Activated B cell treated with CpG ODN at 0.5 μM for 24 hours (primary cell): ENCODE data around the gene FEV. TPM values are rescaled to one million over a fixed set of nuclear protein-coding genes. Genes with fewer than 3 reads are reported as not detected.

Source experiments
- ATAC-seq: fragments of 200-7000 bp; cut with Tn5 transposase; one replicate; pipeline ENCODE4 v1.10.0; 2021; ENCODE audit warnings: low read depth, mild to moderate bottlenecking, moderate library complexity
- CTCF ChIA-PET: fragments of 350-600 bp; sonication (Branson Sonifier 250); formaldehyde crosslinking; loops from one replicate; lab custom pipeline; 2021; ENCODE audit warnings: antibody characterized with exemption; lab: Charles Lee
- POLR2A ChIA-PET: fragments of 350-600 bp; sonication (Branson Sonifier 250); formaldehyde crosslinking; loops from one replicate; lab custom pipeline; 2021; ENCODE audit warnings: antibody characterized with exemption; lab: Charles Lee
- DNase-seq: peaks from one replicate; pipeline ENCODE4 v3.0.0; 2022
- H3K27ac Mint-ChIP-seq: one replicate; pipeline ENCODE4 v1.8.0; 2020; ENCODE audit warnings: mixed read lengths
- H3K27me3 Mint-ChIP-seq: one replicate; pipeline ENCODE4 v1.8.0; 2021; ENCODE audit warnings: mixed read lengths
- H3K36me3 Mint-ChIP-seq: one replicate; pipeline ENCODE4 v1.8.0; 2021; ENCODE audit warnings: low read depth, mixed read lengths
- H3K4me1 Mint-ChIP-seq: one replicate; pipeline ENCODE4 v1.8.0; 2021; ENCODE audit warnings: mixed read lengths
- H3K4me3 Mint-ChIP-seq: one replicate; pipeline ENCODE4 v1.8.0; 2020; ENCODE audit warnings: mild to moderate bottlenecking, mixed read lengths
- H3K9me3 Mint-ChIP-seq: one replicate; pipeline ENCODE4 v1.8.0; 2020; ENCODE audit warnings: mixed read lengths
- intact Hi-C: fragments of 100-400 bp; cut with micrococcal nuclease; formaldehyde crosslinking; loops from one replicate; pipeline ENCODE4 v1.15.1; 2024
- total RNA-seq: library from RNA; stranded (reverse); gene quantifications from 2 replicates; pipeline ENCODE4 v1.2.3, GENCODE V29; 2022
- TF ChIP-seq, protein P1 (sequence below): fragments of 200-600 bp; IDR thresholded peaks from one replicate; pipeline ENCODE4 v1.8.0; 2022; ENCODE audit warnings: antibody characterized with exemption, mild to moderate bottlenecking

The FEV gene
- total RNA-seq, 1 donor from 2014 or later = not detected

DNA sequence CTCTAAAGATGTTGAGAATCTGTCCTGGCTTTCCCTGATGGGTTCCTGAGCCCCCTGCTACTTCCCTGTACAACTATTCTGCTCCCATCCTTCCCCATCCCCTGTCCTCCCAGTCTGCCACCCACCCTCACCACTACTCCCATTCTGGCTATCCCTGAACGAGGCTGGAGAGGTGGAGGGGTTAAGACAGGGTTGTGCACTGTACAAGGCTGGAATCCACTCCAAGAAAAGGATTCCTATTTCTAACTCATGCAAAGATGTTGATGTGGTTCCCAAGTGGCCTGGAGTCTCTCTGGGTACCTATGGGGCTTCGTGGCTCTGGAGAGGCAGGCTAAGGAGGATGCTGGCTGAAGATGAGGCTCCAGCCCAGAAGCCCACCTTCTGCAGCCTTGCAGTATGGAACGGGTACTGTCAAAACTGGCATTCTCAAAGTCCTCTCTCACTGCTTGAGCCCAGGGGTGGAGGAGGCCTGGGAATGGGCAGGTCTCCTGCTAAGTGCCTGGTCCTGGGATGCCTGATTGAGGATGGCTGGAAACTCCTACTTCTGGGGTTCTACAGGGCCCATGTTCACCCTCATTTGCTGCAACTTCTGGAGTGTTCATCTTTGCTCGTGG, 1.3 kb upstream of the FEV start:
- ATAC-seq (no peak), DNase-seq (no peak)
- Mint-ChIP-seq H3K4me3 (no peak overlapping the region), H3K4me1 (peaks cover 22% of the 10 kb centered on the region), H3K9me3 (no peaks in the 10 kb centered on the region), H3K36me3 (no peaks in the 10 kb centered on the region), H3K27ac (no peak overlapping the region), H3K27me3 (peaks cover 67% of the 10 kb centered on the region)
- ChIA-PET POLR2A (no interaction called here), CTCF (no interaction called here)
- TF ChIP-seq, protein P1, sequence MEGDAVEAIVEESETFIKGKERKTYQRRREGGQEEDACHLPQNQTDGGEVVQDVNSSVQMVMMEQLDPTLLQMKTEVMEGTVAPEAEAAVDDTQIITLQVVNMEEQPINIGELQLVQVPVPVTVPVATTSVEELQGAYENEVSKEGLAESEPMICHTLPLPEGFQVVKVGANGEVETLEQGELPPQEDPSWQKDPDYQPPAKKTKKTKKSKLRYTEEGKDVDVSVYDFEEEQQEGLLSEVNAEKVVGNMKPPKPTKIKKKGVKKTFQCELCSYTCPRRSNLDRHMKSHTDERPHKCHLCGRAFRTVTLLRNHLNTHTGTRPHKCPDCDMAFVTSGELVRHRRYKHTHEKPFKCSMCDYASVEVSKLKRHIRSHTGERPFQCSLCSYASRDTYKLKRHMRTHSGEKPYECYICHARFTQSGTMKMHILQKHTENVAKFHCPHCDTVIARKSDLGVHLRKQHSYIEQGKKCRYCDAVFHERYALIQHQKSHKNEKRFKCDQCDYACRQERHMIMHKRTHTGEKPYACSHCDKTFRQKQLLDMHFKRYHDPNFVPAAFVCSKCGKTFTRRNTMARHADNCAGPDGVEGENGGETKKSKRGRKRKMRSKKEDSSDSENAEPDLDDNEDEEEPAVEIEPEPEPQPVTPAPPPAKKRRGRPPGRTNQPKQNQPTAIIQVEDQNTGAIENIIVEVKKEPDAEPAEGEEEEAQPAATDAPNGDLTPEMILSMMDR = no peak
- intact Hi-C loops = no loop called here

DNA sequence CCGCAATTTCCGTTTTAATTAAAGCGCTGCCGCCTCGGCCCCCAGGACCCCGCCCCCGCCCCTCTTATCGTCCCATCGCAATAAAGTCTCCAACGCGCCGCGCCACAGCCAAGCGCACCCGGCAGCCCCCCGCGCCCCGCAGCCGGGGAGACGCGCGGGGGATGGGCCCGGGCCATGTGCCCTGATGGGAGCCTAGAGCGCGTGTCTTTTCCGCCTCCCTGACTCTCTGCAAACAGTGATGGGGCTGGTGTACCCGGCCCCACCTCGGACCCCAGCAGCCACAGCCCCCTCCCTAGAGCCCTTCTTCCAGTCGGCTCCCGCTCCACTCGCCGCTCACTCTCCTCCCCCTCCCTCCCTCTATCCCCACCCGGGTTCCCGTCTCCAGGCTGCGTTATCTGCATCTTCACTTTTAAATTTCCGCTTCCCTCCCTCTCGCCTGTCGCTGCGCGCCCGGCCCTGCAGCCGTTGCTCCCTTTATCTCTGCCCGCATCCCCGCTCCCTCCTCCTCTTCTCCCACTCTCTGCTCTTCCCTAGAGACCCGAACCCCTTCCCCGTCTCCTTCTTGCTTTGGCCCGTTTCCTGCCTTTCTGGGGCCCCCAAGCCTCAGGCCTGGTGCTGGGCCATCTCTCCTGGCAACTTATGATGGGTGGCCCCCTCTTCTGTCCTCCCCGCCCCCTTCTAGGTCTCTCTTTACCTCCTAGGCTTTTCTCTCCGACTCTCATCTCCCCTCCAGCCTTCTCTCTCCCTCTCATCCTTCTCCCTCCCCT, 524 bp upstream of the FEV start:
- H3K4me3 Mint-ChIP-seq = no peak overlapping the region
- no peaks in the 10 kb centered on the region for H3K36me3 Mint-ChIP-seq
- CTCF ChIA-PET = no interaction called here

DNA sequence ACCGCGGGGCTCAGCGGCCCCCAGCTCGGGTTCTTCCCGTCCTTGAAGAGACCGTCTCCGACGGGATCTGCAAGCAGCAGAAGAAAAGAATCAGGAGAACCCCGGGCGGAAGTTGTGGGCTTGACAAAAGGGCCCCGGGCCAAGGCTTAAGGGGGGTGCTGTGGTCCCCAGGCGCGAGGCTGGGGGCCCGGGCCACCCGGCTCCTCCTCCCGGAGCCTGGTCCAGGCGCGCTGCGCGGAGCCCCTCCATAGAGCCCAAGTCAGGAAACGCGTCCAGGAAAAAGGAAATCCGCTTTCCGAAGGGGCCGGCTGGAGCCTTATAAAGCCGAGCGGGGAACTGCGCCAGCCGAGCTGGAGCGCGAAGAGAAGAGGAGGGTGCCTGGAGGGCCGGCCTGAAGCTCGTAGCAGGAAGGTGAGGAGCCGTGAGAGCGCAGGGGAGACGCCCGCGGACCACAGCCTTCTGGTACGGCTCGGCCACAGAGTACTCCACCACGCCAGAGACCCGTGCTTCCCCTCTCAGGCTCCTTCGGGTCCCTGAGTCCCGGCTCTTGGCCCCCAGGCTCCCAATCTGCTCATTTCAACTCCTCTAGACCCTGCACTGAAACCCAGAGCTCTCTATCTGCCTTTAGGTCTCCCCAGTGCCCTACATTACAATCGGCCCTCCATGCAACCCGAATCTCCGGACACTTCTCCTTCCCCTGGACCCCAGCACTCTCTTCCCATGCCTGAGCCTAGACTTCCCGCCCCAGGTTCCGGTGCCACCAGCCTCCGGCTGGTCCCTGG, 554 bp downstream of the FEV start:
- peaks cover 34% of the 10 kb centered on the region for H3K4me1 Mint-ChIP-seq
- no peak overlapping the region for H3K4me3 Mint-ChIP-seq
- DNase-seq = no peak
- H3K36me3 Mint-ChIP-seq = no peaks in the 10 kb centered on the region
- POLR2A ChIA-PET = no interaction called here
- no peak overlapping the region for H3K27ac Mint-ChIP-seq
- intact Hi-C loops = loop anchor here (5.0 kb wide), 2 partner anchors 73 to 133 kb away; no protein-coding TSS in a partner anchor
- CTCF ChIA-PET = interaction anchor here (5.1 kb wide), 1 partner anchor 12 kb away, joined by 25 read pairs; no protein-coding TSS in a partner anchor
- peaks cover 66% of the 10 kb centered on the region for H3K27me3 Mint-ChIP-seq
- H3K9me3 Mint-ChIP-seq = no peaks in the 10 kb centered on the region
- ATAC-seq = no peak
- TF ChIP-seq, protein P1 = no peak

More for the DNA sequence above, 524 bp upstream of the FEV start:
- no peaks in the 10 kb centered on the region for H3K9me3 Mint-ChIP-seq
- ATAC-seq (no peak), DNase-seq (no peak)
- POLR2A ChIA-PET = no interaction called here
- peaks cover 27% of the 10 kb centered on the region for H3K4me1 Mint-ChIP-seq
- TF ChIP-seq, protein P1 = no peak
- peaks cover 67% of the 10 kb centered on the region for H3K27me3 Mint-ChIP-seq
- no peak overlapping the region for H3K27ac Mint-ChIP-seq
- intact Hi-C loops = no loop called here

DNA sequence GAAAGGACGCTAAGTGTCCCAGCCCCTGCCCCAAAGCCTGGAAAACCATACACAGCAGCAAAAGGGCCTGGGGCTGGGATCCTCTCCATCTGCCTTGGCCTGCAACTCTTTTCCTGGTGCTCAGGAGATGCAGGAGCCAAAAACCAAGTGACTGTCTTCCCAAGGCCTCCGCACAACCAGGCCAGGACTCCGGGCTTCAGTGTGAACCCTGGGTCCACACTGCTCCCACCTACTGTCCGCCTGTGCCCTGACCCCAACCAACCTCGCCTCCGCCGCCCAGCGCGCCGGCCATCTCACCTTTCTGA, 1.1 kb downstream of the FEV start:
- Mint-ChIP-seq H3K4me1 (peaks cover 34% of the 10 kb centered on the region), H3K9me3 (no peaks in the 10 kb centered on the region), H3K27ac (no peak overlapping the region), H3K36me3 (no peaks in the 10 kb centered on the region), H3K4me3 (no peak overlapping the region), H3K27me3 (peaks cover 61% of the 10 kb centered on the region)
- no peak for ATAC-seq
- no peak for DNase-seq
- TF ChIP-seq, protein P1 = no peak
- ChIA-PET CTCF (interaction anchor here (5.1 kb wide), 1 partner anchor 12 kb away, joined by 25 read pairs; no protein-coding TSS in a partner anchor), POLR2A (no interaction called here)
- intact Hi-C loops = loop anchor here (5.0 kb wide), 2 partner anchors 73 to 133 kb away; no protein-coding TSS in a partner anchor
